Placental epithelial cell (primary cell): Measurements from ENCODE around the gene RAMACL. TPM values are rescaled to one million over a fixed set of nuclear protein-coding genes. Genes with fewer than 3 reads are reported as not detected.

ENCODE experiments used
- total RNA-seq: library from RNA; depleted of rRNA; stranded (reverse); fragments of >200 nt; gene quantifications from 2 replicates; pipeline ENCODE4 v1.2.3, GENCODE V29; 2012

The RAMACL gene
- 1.6 and 2.4 TPM in 2 replicates for total RNA-seq

DNA sequence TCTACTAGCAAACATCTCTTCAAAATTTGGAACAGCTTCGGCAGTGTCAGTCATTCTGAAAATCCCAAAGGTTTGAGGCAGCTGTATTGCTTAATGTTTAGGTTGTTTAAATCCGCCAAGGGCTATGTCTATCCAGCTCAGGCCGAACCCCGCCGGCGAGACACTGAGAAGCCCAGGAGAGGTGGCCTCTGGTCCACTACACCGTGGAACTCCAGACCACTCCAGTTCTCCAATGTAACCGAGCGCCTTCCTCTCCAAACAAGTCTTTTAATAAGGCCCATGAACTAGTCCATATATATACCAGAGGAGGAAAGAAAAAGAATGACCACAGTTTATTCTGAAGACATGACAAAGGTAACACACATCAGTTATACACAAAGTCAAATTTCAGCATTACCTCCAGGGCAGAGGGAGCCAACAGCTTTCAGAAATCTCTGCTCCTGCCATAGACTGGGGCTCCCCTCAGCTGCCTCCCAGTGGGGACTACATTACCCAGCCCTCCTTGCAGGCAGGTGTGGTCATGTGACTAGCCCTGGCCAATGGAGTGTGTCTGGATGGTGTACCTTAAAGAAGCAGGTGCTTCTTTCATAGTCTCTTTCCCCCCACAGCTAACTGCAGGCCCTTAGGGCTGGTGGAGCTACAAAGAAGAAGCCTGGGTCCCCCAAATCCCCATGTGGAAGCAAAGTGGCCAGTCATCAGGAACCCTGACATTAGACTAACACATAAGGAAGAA lies at the start of gene RAMACL:
RAMACL (minus strand) TSS at position 255 of the 733 bp plus-strand sequence; CDS start at position 54, 201 bp downstream.

GRCh38 chr6:166627033-166627874 lies 40.8 kb upstream of the RAMACL start, which contains the start of gene RPS6KA2:
RPS6KA2 (minus strand) TSS chr6:166627251; CDS start chr6:166627019, 232 bp downstream.

Other genes with a start within 250 kb of the RAMACL start
- gene SFT2D1, start 244.1 kb downstream of the RAMACL start, total RNA-seq = 11.0 and 24.8 TPM in 2 replicates
- 11.0 and 58.7 TPM in 2 replicates for gene MPC1, start 203.7 kb downstream of the RAMACL start, total RNA-seq
- gene RPS6KA2, start 40.6 kb upstream of the RAMACL start, total RNA-seq = 37.2 and 59.7 TPM in 2 replicates